ENCODE measurements around the gene ACSS3.
"Not testable (repeated sequence)": the region's sequence is repeated elsewhere in the genome, so short reads cannot be mapped to it uniquely, and the experiment has no call there.

Gene ACSS3

GRCh38 chr12:81095501-81096232, 17.8 kb downstream of the ACSS3 start:
- no peak for DNase-seq

- DNase-seq: no peak
These were observed 27.8 kb downstream of the ACSS3 start for GRCh38 chr12:81105687-81106086.

- DNase-seq: no peak
These were observed 36.3 kb downstream of the ACSS3 start for GRCh38 chr12:81114226-81114625.

- not testable (repeated sequence) for DNase-seq
These were observed 41.2 kb downstream of the ACSS3 start for GRCh38 chr12:81119069-81119468.

GRCh38 chr12:81120961-81121360, 43.1 kb downstream of the ACSS3 start:
- DNase-seq: no peak

- DNase-seq: no peak
These were observed 45.7 kb downstream of the ACSS3 start for GRCh38 chr12:81123611-81124010.

- DNase-seq: no peak
These were observed 47.8 kb downstream of the ACSS3 start for GRCh38 chr12:81125691-81126090.

- peak; percentile 40 to 77 (median 71) for DNase-seq
These were observed 51.2 kb downstream of the ACSS3 start for GRCh38 chr12:81128930-81129554.

- no peak for DNase-seq
These were observed 58.6 kb downstream of the ACSS3 start for GRCh38 chr12:81136519-81136918.

GRCh38 chr12:81137801-81138200, 59.9 kb downstream of the ACSS3 start:
- DNase-seq: no peak

- DNase-seq: peak in 1 of 3 experiments; percentile 21
These were observed 63.3 kb downstream of the ACSS3 start for GRCh38 chr12:81141217-81141616.

GRCh38 chr12:81143057-81143456, 65.2 kb downstream of the ACSS3 start:
- no peak for DNase-seq

- DNase-seq: no peak
These were observed 68.6 kb downstream of the ACSS3 start for GRCh38 chr12:81146228-81147225.

GRCh38 chr12:81147292-81147919, 69.5 kb downstream of the ACSS3 start:
- DNase-seq: peak in 2 of 3 experiments; percentile 14 to 42

- peak; percentile 73 to 98 (median 86) for DNase-seq
These were observed 72.5 kb downstream of the ACSS3 start for GRCh38 chr12:81150382-81150781.

GRCh38 chr12:81159856-81160255, 82.0 kb downstream of the ACSS3 start:
- no peak for DNase-seq

GRCh38 chr12:81161680-81162079, 83.8 kb downstream of the ACSS3 start:
- no peak for DNase-seq

GRCh38 chr12:81162391-81163136, 84.7 kb downstream of the ACSS3 start:
- DNase-seq: no peak

GRCh38 chr12:81164827-81165226, 86.9 kb downstream of the ACSS3 start:
- DNase-seq: no peak

- no peak for DNase-seq
These were observed 88.9 kb downstream of the ACSS3 start for GRCh38 chr12:81166790-81167189.

- DNase-seq: no peak
These were observed 89.8 kb downstream of the ACSS3 start for GRCh38 chr12:81167694-81168093.

- no peak for DNase-seq
These were observed 90.6 kb downstream of the ACSS3 start for GRCh38 chr12:81168445-81168844.

Data from NCI-H1417 (cell line).